Kidney (tissue), 14 donors: ENCODE results near the gene HAP1. TPM values are rescaled to one million over a fixed set of nuclear protein-coding genes. Genes with fewer than 3 reads are reported as not detected.

Source experiments
- DNase-seq, 5 donors: peaks; one replicate each; pipeline ENCODE4 v3.0.0-alpha.2; 2013 to 2020
- FAIRE-seq: peaks from 2 replicates; lab custom pipeline; 2012; peaks lifted over from hg19 to GRCh38; lab: Jason Lieb, UNC
- H3K27ac ChIP-seq, 2 donors: one replicate each; pipeline ENCODE4 v1.7.0; 2013; ENCODE audit warnings: low read depth in 2 of 2, low read length in 2 of 2, inconsistent platforms in 1 of 2
- H3K27me3 ChIP-seq: one replicate; pipeline ENCODE4 v1.7.1; 2013; ENCODE audit warnings: low read length, inconsistent platforms; ENCODE audit not compliant: control insufficient read depth, insufficient read depth
- H3K36me3 ChIP-seq, 3 donors: one replicate each; pipeline versions ENCODE4 v1.7.0 to v1.7.1; 2013; ENCODE audit warnings: low read length in 3 of 3, control low read depth in 1 of 3, inconsistent platforms in 1 of 3; ENCODE audit not compliant: insufficient read depth in 3 of 3, control insufficient read depth in 2 of 3
- H3K4me1 ChIP-seq, 3 donors: one replicate each; pipeline versions ENCODE4 v1.7.0 to v1.7.1; 2013; ENCODE audit warnings: low read length in 3 of 3, inconsistent platforms in 1 of 3, low read depth in 1 of 3; ENCODE audit not compliant: control insufficient read depth in 2 of 3, insufficient read depth in 2 of 3
- H3K4me3 ChIP-seq, 3 donors: one replicate each; pipeline versions ENCODE4 v1.7.0 to v1.8.1; 2013; ENCODE audit warnings: low read length in 3 of 3, control low read depth in 1 of 3, inconsistent platforms in 1 of 3
- H3K9ac ChIP-seq, 3 donors: one replicate each; pipeline versions ENCODE4 v1.7.0 to v1.7.1; 2013; ENCODE audit warnings: low read length in 3 of 3, control low read depth in 1 of 3, inconsistent platforms in 1 of 3
- H3K9me3 ChIP-seq, 3 donors: one replicate each; pipeline versions ENCODE4 v1.7.0 to v1.7.1; 2013; ENCODE audit warnings: low read length in 3 of 3, control low read depth in 1 of 3, inconsistent platforms in 1 of 3; ENCODE audit not compliant: control insufficient read depth in 2 of 3, insufficient read depth in 1 of 3
- CTCF ChIP-seq: IDR thresholded peaks from 3 replicates; pipeline ENCODE4 v1.5.1; 2012; ENCODE audit warnings: mild to moderate bottlenecking, moderate library complexity, borderline replicate concordance; ENCODE audit not compliant: insufficient read depth; ENCODE audit errors: extremely low read depth
- intact Hi-C: fragments of 100-400 bp; cut with DNase I; formaldehyde crosslinking; loops from one replicate; pipeline ENCODE4 v1.11.1; 2022
- polyA plus RNA-seq: library from polyadenylated mRNA; stranded (reverse); fragments of 350-450 nt; fragmentation: Illumina TruSeq; extraction: RNeasy Lipid Tissue Mini Kit (QIAGEN cat#74804); gene quantifications from one replicate; pipeline ENCODE4 v1.2.3, GENCODE V29; 2014; ENCODE audit warnings: low read depth, low replicate concordance; ENCODE audit not compliant: insufficient read depth
- total RNA-seq: library from RNA; stranded (reverse); fragmentation: NEBNext Ultra II Directional; extraction: Animal tissue kit (Norgen Biotek cat#: 25700); gene quantifications from one replicate; pipeline ENCODE4 v1.2.1, GENCODE V29; 2021
- donor health status: control.
- donor health status: control.
- donor health status: control.
- donor health status: control.
- donor health status: control.
- donor health status: DM: yes; HTN: yes; CAD: no.
- donor health status: Normal renal cell carcinoma (clear cell type).

The HAP1 gene
- total and polyA plus RNA-seq, 2 donors from 2014 or later, result 0.99 to 1.3 TPM

DNA sequence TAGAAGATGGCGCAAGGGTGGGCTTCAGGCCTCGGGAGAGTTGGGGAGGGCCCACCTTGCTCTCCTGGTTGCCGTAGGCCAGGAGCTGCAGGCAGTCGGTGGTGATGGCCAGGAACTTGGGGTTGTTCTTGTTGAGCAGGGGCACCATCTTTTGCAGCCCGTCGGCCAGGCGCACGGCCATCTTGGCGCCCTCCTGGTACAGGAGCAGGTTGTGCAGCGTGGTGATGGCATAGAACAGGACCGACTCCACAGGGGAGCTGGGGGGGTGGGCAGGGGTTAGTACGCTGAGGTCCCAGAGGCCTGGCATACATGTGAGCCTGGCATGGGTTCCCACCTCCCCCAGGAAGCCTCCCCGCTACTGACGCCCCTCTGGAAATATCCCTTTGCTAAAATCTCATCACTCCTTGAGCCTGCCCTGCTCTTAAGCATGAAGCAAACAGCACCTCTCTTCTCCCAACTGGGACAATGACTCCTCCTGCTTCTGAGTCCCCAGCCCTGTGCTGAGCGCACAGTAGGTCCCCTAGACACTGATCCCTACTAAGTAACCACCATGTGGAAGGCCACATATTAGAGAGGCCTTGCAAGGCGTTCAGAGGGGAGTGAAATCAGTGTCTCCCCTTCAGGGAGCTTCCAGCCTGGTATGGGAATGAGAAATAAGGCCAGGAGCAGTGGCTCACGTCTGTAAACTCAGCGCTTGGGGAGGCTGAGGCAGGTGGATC is 33.0 kb upstream of the HAP1 start:
- Histone ChIP-seq H3K9me3 (no peaks in the 10 kb centered on the region), H3K27me3 (no peaks in the 10 kb centered on the region), H3K4me1 (peaks cover 0 to 9% (median 2%) of the 10 kb centered on the region in 3 donors), H3K27ac (no peak overlapping the region), H3K36me3 (peaks cover 17 to 69% (median 54%) of the 10 kb centered on the region in 3 donors), H3K4me3 (no peak overlapping the region), H3K9ac (no peak overlapping the region)
- FAIRE-seq (no peak), DNase-seq (no peak)
- intact Hi-C loops, result no loop called here
- TF ChIP-seq CTCF, result no peak

- no peak for TF ChIP-seq CTCF
- Histone ChIP-seq H3K4me1 (no peaks in the 10 kb centered on the region), H3K27ac (no peak overlapping the region), H3K36me3 (peaks cover 18 to 76% (median 56%) of the 10 kb centered on the region in 3 donors), H3K27me3 (no peaks in the 10 kb centered on the region), H3K9me3 (no peaks in the 10 kb centered on the region), H3K9ac (no peak overlapping the region), H3K4me3 (no peak overlapping the region)
- FAIRE-seq (no peak), DNase-seq (no peak)
- intact Hi-C loops, result no loop called here
These were observed 31.7 kb upstream of the HAP1 start for GRCh38 chr17:41766135-41766534.

DNA sequence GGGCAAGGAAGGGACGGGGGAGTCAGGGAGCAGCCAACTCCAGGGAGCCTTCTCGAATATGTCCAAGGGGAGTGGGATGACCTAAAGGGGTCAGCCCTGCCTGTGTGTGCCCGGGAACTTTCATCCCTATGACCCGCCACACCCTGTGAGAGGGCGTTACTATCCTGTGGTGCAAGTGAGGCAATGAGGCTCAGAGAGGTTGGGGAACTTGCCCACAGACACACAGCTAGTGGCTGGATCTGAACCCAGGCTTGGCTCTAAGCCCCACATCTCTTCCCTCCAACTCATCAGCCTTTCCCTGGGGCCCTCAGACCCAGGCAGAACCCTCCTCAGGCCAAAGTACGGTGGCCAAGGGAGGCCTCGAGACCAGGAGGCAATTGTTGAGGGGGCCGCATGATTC is 28.9 kb upstream of the HAP1 start:
- FAIRE-seq (no peak), DNase-seq (no peak)
- no peaks in the 10 kb centered on the region for H3K27me3 ChIP-seq
- peaks cover 16 to 64% (median 54%) of the 10 kb centered on the region in 3 donors for H3K36me3 ChIP-seq
- no peak overlapping the region for H3K4me3 ChIP-seq
- TF ChIP-seq CTCF, result no peak
- intact Hi-C loops, result no loop called here
- no peak overlapping the region for H3K9ac ChIP-seq
- H3K4me1 ChIP-seq, result no peaks in the 10 kb centered on the region
- no peaks in the 10 kb centered on the region for H3K9me3 ChIP-seq
- no peak overlapping the region for H3K27ac ChIP-seq
